Liver (tissue), 9 donors: ENCODE results near the gene EXOC6. TPM values are rescaled to one million over a fixed set of nuclear protein-coding genes. Genes with fewer than 3 reads are reported as not detected.

Experiments used
- DNase-seq: peaks from one replicate; pipeline ENCODE4 v3.0.0-alpha.2; 2017; ENCODE audit warnings: low spot score
- H3K27ac ChIP-seq, 2 donors: one replicate each; pipeline ENCODE4 v1.7.0; 2013; ENCODE audit warnings: inconsistent platforms in 2 of 2, low read length in 2 of 2, control low read depth in 1 of 2, low read depth in 1 of 2, mild to moderate bottlenecking in 1 of 2
- H3K27me3 ChIP-seq, 4 donors: one replicate each; pipeline versions ENCODE4 v1.6.1 to v1.7.0; 2013; ENCODE audit warnings: low read length in 3 of 4, inconsistent platforms in 1 of 4, mild to moderate bottlenecking in 1 of 4, moderate library complexity in 1 of 4; ENCODE audit not compliant: control insufficient read depth in 4 of 4, insufficient read depth in 4 of 4
- H3K36me3 ChIP-seq, 4 donors: one replicate each; pipeline versions ENCODE4 v1.6.1 to v1.7.0; 2013; ENCODE audit warnings: low read length in 3 of 4, mild to moderate bottlenecking in 3 of 4, low read depth in 1 of 4, moderate library complexity in 1 of 4; ENCODE audit not compliant: control insufficient read depth in 4 of 4, insufficient read depth in 3 of 4
- H3K4me1 ChIP-seq, 4 donors: one replicate each; pipeline versions ENCODE4 v1.6.1 to v1.7.0; 2013; ENCODE audit warnings: low read length in 3 of 4, mild to moderate bottlenecking in 3 of 4, moderate library complexity in 1 of 4; ENCODE audit not compliant: control insufficient read depth in 4 of 4, insufficient read depth in 4 of 4
- H3K4me3 ChIP-seq, 3 donors: one replicate each; pipeline versions ENCODE4 v1.6.1 to v1.7.0; 2013; ENCODE audit warnings: low read length in 3 of 3, control low read depth in 1 of 3, low read depth in 1 of 3, mild to moderate bottlenecking in 1 of 3
- H3K9ac ChIP-seq, 2 donors: one replicate each; pipeline ENCODE4 v1.7.0; 2013; ENCODE audit warnings: low read length in 2 of 2, mild to moderate bottlenecking in 2 of 2, moderate library complexity in 2 of 2, control low read depth in 1 of 2, low read depth in 1 of 2
- H3K9me3 ChIP-seq, 4 donors: one replicate each; pipeline versions ENCODE4 v1.6.1 to v1.7.0; 2013; ENCODE audit warnings: low read length in 3 of 4; ENCODE audit not compliant: control insufficient read depth in 4 of 4
- CTCF ChIP-seq: fragments of 150-350 bp; IDR thresholded peaks from 2 replicates; pipeline ENCODE4 v1.5.1; 2017; ENCODE audit warnings: improper control_type of control experiment, low read depth, low read length; ENCODE audit not compliant: missing input control
- HNF4G ChIP-seq: IDR thresholded peaks from 2 replicates; pipeline ENCODE4 v1.6.1; 2016; ENCODE audit warnings: antibody characterized with exemption
- RXRA ChIP-seq, 2 donors: IDR thresholded peaks; 2 replicates each; pipeline ENCODE4 v1.6.1; 2017 to 2018; ENCODE audit warnings: antibody characterized with exemption in 2 of 2, mild to moderate bottlenecking in 1 of 2
- YY1 ChIP-seq: IDR thresholded peaks from 2 replicates; pipeline ENCODE4 v1.6.1; 2016; ENCODE audit warnings: antibody characterized with exemption, mild to moderate bottlenecking
- ZBTB33 ChIP-seq: IDR thresholded peaks from 2 replicates; pipeline ENCODE4 v1.6.1; 2016; ENCODE audit warnings: antibody characterized with exemption
- WGBS: extraction: QIAGEN DNeasy Blood & Tissue Kit; methylation state at CpG from one replicate; pipeline ENCODE4 v1.1.7; 2013; 5-methylcytosine and 5-hydroxymethylcytosine counted together
- polyA plus RNA-seq, 2 donors: library from polyadenylated mRNA; stranded (reverse) in 1 of 2; unstranded in 1 of 2; fragments of 200-250 nt in 1 of 2; fragments of >200 nt in 1 of 2; fragmentation: Nextera tagmentation in 1 of 2; extraction: Ambion mirVana in 1 of 2; gene quantifications; one replicate each; pipeline versions ENCODE4 v1.2.1 to v1.2.3, GENCODE V29; 2013 to 2015
- total RNA-seq, 2 donors: library from RNA; depleted of rRNA; stranded (reverse); fragments of >200 nt; gene quantifications; one replicate each; pipeline ENCODE4 v1.2.3, GENCODE V29; 2014
- TF ChIP-seq, protein P1 (sequence below): IDR thresholded peaks from 2 replicates; pipeline ENCODE4 v1.6.1; 2016; ENCODE audit warnings: antibody characterized with exemption, mild to moderate bottlenecking
- donor health status: healthy.
- donor health status: healthy.
- donor health status: healthy.
- donor health status: healthy.
- donor health status: healthy.

Gene EXOC6
- total and polyA plus RNA-seq, 4 donors = 6.5 to 35.4 (median 8.4) TPM

DNA sequence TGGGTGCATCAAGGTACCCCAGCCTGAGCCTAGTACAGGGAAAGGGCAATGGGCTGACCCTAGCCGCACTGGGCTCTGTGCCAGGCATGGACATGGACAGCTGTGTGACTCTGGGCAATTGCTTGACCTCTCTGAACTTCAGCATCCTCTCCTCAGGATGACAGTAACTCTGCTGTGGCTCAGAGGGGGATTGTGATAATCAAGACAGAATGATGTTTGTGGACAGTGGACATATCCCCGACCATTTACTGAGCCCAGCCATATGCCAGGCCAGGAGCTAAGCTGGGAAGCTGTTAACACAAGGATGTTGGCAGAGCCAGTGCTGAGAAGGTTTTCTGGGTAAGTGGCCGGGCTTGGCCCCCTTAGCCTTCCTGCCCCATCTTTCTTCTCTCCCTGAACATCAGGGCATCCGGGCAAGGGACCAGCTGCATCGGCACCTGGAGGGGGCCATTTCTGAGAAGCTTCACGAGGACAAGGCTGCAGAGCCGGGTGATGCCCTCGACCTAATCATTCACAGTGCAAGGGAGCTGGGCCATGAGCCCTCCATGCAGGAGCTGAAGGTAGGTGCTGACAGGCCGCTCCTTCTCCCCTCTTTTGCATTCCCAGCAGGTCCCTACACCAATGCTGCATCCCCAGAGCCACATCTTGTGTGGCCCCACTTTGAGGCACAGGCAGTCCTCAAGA is 215.8 kb downstream of the EXOC6 start (continued):
- TF ChIP-seq, protein P1, sequence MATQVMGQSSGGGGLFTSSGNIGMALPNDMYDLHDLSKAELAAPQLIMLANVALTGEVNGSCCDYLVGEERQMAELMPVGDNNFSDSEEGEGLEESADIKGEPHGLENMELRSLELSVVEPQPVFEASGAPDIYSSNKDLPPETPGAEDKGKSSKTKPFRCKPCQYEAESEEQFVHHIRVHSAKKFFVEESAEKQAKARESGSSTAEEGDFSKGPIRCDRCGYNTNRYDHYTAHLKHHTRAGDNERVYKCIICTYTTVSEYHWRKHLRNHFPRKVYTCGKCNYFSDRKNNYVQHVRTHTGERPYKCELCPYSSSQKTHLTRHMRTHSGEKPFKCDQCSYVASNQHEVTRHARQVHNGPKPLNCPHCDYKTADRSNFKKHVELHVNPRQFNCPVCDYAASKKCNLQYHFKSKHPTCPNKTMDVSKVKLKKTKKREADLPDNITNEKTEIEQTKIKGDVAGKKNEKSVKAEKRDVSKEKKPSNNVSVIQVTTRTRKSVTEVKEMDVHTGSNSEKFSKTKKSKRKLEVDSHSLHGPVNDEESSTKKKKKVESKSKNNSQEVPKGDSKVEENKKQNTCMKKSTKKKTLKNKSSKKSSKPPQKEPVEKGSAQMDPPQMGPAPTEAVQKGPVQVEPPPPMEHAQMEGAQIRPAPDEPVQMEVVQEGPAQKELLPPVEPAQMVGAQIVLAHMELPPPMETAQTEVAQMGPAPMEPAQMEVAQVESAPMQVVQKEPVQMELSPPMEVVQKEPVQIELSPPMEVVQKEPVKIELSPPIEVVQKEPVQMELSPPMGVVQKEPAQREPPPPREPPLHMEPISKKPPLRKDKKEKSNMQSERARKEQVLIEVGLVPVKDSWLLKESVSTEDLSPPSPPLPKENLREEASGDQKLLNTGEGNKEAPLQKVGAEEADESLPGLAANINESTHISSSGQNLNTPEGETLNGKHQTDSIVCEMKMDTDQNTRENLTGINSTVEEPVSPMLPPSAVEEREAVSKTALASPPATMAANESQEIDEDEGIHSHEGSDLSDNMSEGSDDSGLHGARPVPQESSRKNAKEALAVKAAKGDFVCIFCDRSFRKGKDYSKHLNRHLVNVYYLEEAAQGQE = no peak
- TF ChIP-seq CTCF = no peak
- no peak for TF ChIP-seq YY1
- no peak for TF ChIP-seq HNF4G

GRCh38 chr10:93064874-93065660 is 216.7 kb downstream of the EXOC6 start:
- no peak for TF ChIP-seq ZBTB33
- no peak for TF ChIP-seq RXRA (IDR thresholded peaks at IDR 0.05)
- no peak for TF ChIP-seq CTCF
- DNase-seq = no peak
- Histone ChIP-seq H3K4me3 (no peak overlapping the region), H3K9me3 (no peaks in the 10 kb centered on the region), H3K27me3 (peaks cover 4 to 17% (median 6%) of the 10 kb centered on the region in 4 donors), H3K27ac (no peak overlapping the region), H3K4me1 (peaks cover 17 to 53% (median 34%) of the 10 kb centered on the region in 4 donors), H3K36me3 (no peaks in the 10 kb centered on the region), H3K9ac (no peak overlapping the region)
- 76% methylated on average over 12 of the region's 12 CpGs for WGBS
